Neural progenitor cell (in vitro differentiated cells): ENCODE results near the gene SRGAP2B.
"Not testable (repeated sequence)": the region's sequence is repeated elsewhere in the genome, so short reads cannot be mapped to it uniquely, and the experiment has no call there.

Experiments
- EZH2 ChIP-seq: fragments of 200-600 bp; sonication (generic); IDR thresholded peaks from 2 replicates; pipeline ENCODE4 v1.6.1; 2017; ENCODE audit warnings: antibody characterized with exemption, mild to moderate bottlenecking, moderate library complexity
- TF ChIP-seq, protein P1 (sequence below): fragments of 200-600 bp; sonication (generic); IDR thresholded peaks from 2 replicates; pipeline ENCODE4 v1.5.1; 2017; ENCODE audit warnings: antibody characterized with exemption, mild to moderate bottlenecking

DNA sequence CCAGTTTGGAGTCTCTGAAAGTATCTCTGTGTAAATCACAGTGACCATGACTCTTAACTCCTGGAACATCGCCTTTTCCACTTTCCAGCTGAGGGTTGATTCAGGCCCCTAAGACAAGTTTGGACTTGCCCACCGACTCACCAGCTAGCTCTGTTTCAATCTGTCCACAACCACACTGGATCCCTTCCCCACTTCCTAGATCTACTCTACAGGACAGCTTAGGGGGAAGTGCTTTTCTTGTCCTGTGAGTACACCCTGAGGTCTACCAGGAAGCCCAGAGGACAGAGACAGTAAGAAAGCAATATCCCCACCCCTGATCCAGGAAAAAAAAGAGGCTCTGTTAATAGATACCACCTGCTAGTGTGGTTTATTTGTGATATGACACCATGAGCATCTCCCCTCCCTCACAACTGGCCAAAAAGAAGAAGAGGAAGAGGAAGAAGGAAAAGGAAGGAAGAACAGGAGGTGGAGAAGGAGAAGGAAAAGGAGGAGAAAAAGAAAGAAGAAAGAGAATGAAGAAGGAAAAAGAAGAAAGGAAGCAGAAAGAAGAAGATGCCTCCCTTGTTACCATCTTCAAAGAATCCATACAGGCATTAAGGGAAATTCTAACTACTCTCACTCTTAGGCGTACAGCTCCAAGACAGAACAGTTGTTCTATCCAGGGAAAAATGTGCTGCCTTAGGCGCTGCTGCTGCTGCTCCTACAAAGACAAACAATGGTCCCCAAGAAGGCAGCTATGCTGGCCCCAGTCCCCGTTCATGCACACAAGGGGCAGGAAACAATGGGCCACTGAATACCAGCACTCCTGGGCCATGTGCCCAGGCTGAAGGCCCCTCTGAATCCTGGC lies 96.8 kb downstream of the SRGAP2B start:
- TF ChIP-seq, protein P1, sequence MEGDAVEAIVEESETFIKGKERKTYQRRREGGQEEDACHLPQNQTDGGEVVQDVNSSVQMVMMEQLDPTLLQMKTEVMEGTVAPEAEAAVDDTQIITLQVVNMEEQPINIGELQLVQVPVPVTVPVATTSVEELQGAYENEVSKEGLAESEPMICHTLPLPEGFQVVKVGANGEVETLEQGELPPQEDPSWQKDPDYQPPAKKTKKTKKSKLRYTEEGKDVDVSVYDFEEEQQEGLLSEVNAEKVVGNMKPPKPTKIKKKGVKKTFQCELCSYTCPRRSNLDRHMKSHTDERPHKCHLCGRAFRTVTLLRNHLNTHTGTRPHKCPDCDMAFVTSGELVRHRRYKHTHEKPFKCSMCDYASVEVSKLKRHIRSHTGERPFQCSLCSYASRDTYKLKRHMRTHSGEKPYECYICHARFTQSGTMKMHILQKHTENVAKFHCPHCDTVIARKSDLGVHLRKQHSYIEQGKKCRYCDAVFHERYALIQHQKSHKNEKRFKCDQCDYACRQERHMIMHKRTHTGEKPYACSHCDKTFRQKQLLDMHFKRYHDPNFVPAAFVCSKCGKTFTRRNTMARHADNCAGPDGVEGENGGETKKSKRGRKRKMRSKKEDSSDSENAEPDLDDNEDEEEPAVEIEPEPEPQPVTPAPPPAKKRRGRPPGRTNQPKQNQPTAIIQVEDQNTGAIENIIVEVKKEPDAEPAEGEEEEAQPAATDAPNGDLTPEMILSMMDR: not testable (repeated sequence)
- not testable (repeated sequence) for TF ChIP-seq EZH2
